ENCODE data around the gene PPARD.

GRCh38 chr6:35388772-35389352 is 46.5 kb downstream of the PPARD start:
- TF ChIP-seq CTCF (IDR thresholded peaks at IDR 0.05; ENCODE audit: insufficient read depth, low read length) (no peak), POLR2AphosphoS5 (IDR thresholded peaks at IDR 0.05; ENCODE audit: low read depth) (no peak), REST (IDR thresholded peaks at IDR 0.05; ENCODE audit: insufficient replicate concordance, low read depth) (no peak), GABPA (IDR thresholded peaks at IDR 0.05; ENCODE audit: low read depth) (no peak)

Data from HL-60 (cell line).